HG02943 (cell line): ENCODE data around the gene DENND1B.
"Not testable (repeated sequence)": the region's sequence is repeated elsewhere in the genome, so short reads cannot be mapped to it uniquely, and the experiment has no call there.

Experiments used
- ATAC-seq: cut with Tn5 transposase; IDR thresholded peaks from one replicate; pipeline ENCODE4 v1.9.1; 2021; ENCODE audit warnings: mild to moderate bottlenecking, low read depth, moderate library complexity; ENCODE audit not compliant: unreplicated experiment

The DENND1B gene

GRCh38 chr1:197577580-197577979 is 197.7 kb downstream of the DENND1B start:
- no peak for ATAC-seq

GRCh38 chr1:197575531-197575930 is 199.7 kb downstream of the DENND1B start:
- ATAC-seq, result not testable (repeated sequence)

GRCh38 chr1:197572169-197572568 is 203.1 kb downstream of the DENND1B start:
- no peak for ATAC-seq

- no peak for ATAC-seq
These were observed 207.8 kb downstream of the DENND1B start for GRCh38 chr1:197567442-197567841.

GRCh38 chr1:197561041-197561440 is 214.2 kb downstream of the DENND1B start:
- ATAC-seq, result no peak

- ATAC-seq, result no peak
These were observed 215.6 kb downstream of the DENND1B start for GRCh38 chr1:197559655-197560054.

- no peak for ATAC-seq
These were observed 216.0 kb downstream of the DENND1B start for GRCh38 chr1:197559244-197559643.

- ATAC-seq, result no peak
These were observed 218.0 kb downstream of the DENND1B start for GRCh38 chr1:197557302-197557701.

- ATAC-seq, result no peak
These were observed 222.0 kb downstream of the DENND1B start for GRCh38 chr1:197553281-197553680.

GRCh38 chr1:197546989-197547388 is 228.3 kb downstream of the DENND1B start:
- ATAC-seq, result no peak

GRCh38 chr1:197544553-197544952 is 230.7 kb downstream of the DENND1B start:
- no peak for ATAC-seq

- no peak for ATAC-seq
These were observed 231.2 kb downstream of the DENND1B start for GRCh38 chr1:197544130-197544529.

- no peak for ATAC-seq
These were observed 233.9 kb downstream of the DENND1B start for GRCh38 chr1:197541411-197541810.

GRCh38 chr1:197526736-197527371 is 248.4 kb downstream of the DENND1B start:
- no peak for ATAC-seq

GRCh38 chr1:197521118-197521739 is 254.1 kb downstream of the DENND1B start:
- ATAC-seq, result peak; percentile 60

GRCh38 chr1:197519741-197520334 is 255.4 kb downstream of the DENND1B start:
- no peak for ATAC-seq

- no peak for ATAC-seq
These were observed 259.9 kb downstream of the DENND1B start for GRCh38 chr1:197515421-197515820.

GRCh38 chr1:197510691-197511378 is 264.4 kb downstream of the DENND1B start:
- ATAC-seq, result no peak

GRCh38 chr1:197496722-197497121 is 278.6 kb downstream of the DENND1B start:
- no peak for ATAC-seq

GRCh38 chr1:197491505-197491904 is 283.8 kb downstream of the DENND1B start:
- ATAC-seq, result not testable (repeated sequence)

- ATAC-seq, result no peak
These were observed 288.3 kb downstream of the DENND1B start for GRCh38 chr1:197486946-197487345.
